T-helper 2 cell treated with Interferon-gamma antibody and Interleukin-4, amounts not matched to agents 5 μg/mL and 100 μg/mL, for 36 hours (primary cell): ENCODE results near the gene LRRC58.

Source experiments
- DNase-seq: peaks from one replicate; pipeline ENCODE4 v3.0.0; 2021; ENCODE audit warnings: low spot score
- H3K27ac Mint-ChIP-seq: one replicate; pipeline ENCODE4 v1.8.0; 2021; ENCODE audit warnings: mild to moderate bottlenecking, mixed read lengths
- H3K27me3 Mint-ChIP-seq: one replicate; pipeline ENCODE4 v1.8.0; 2021; ENCODE audit warnings: low read depth, mixed read lengths
- H3K36me3 Mint-ChIP-seq: one replicate; pipeline ENCODE4 v1.8.0; 2021; ENCODE audit warnings: low read depth, mixed read lengths
- H3K4me1 Mint-ChIP-seq: one replicate; pipeline ENCODE4 v1.8.0; 2021; ENCODE audit warnings: low read depth, mixed read lengths
- H3K4me3 Mint-ChIP-seq: one replicate; pipeline ENCODE4 v1.8.0; 2022; ENCODE audit warnings: mild to moderate bottlenecking, moderate library complexity, mixed read lengths
- H3K9me3 Mint-ChIP-seq: one replicate; pipeline ENCODE4 v1.8.0; 2021; ENCODE audit warnings: mixed read lengths

Gene LRRC58

GRCh38 chr3:120281261-120281660 lies 67.9 kb downstream of the LRRC58 start:
- no peak overlapping the region for H3K27ac Mint-ChIP-seq
- no peaks in the 10 kb centered on the region for H3K36me3 Mint-ChIP-seq
- no peaks in the 10 kb centered on the region for H3K9me3 Mint-ChIP-seq
- H3K27me3 Mint-ChIP-seq: peaks cover 69% of the 10 kb centered on the region
- no peak for DNase-seq
- no peaks in the 10 kb centered on the region for H3K4me1 Mint-ChIP-seq
- H3K4me3 Mint-ChIP-seq: no peak overlapping the region

GRCh38 chr3:120280566-120280965 lies 68.6 kb downstream of the LRRC58 start:
- Mint-ChIP-seq H3K27me3 (peaks cover 62% of the 10 kb centered on the region), H3K36me3 (no peaks in the 10 kb centered on the region), H3K9me3 (no peaks in the 10 kb centered on the region), H3K4me3 (no peak overlapping the region), H3K4me1 (no peaks in the 10 kb centered on the region), H3K27ac (no peak overlapping the region)
- no peak for DNase-seq

GRCh38 chr3:120280026-120280425 lies 69.1 kb downstream of the LRRC58 start:
- Mint-ChIP-seq H3K36me3 (no peaks in the 10 kb centered on the region), H3K27ac (no peak overlapping the region), H3K27me3 (peaks cover 60% of the 10 kb centered on the region), H3K4me1 (no peaks in the 10 kb centered on the region), H3K4me3 (no peak overlapping the region), H3K9me3 (no peaks in the 10 kb centered on the region)
- DNase-seq: no peak

GRCh38 chr3:120276767-120277166 lies 72.4 kb downstream of the LRRC58 start:
- H3K27me3 Mint-ChIP-seq: peaks cover 35% of the 10 kb centered on the region
- H3K4me3 Mint-ChIP-seq: no peak overlapping the region

GRCh38 chr3:120275618-120276017 lies 73.5 kb downstream of the LRRC58 start:
- DNase-seq: no peak
- no peaks in the 10 kb centered on the region for H3K9me3 Mint-ChIP-seq
- H3K27me3 Mint-ChIP-seq: peaks cover 28% of the 10 kb centered on the region
- H3K4me1 Mint-ChIP-seq: no peaks in the 10 kb centered on the region
- no peak overlapping the region for H3K4me3 Mint-ChIP-seq
- no peak overlapping the region for H3K27ac Mint-ChIP-seq
- H3K36me3 Mint-ChIP-seq: no peaks in the 10 kb centered on the region

More at GRCh38 chr3:120276767-120277166, 72.4 kb downstream of the LRRC58 start:
- Mint-ChIP-seq H3K36me3 (no peaks in the 10 kb centered on the region), H3K27ac (no peak overlapping the region), H3K9me3 (no peaks in the 10 kb centered on the region), H3K4me1 (no peaks in the 10 kb centered on the region)
- DNase-seq: no peak

GRCh38 chr3:120274739-120275167 lies 74.4 kb downstream of the LRRC58 start:
- H3K4me1 Mint-ChIP-seq: no peaks in the 10 kb centered on the region
- H3K4me3 Mint-ChIP-seq: no peak overlapping the region
- no peaks in the 10 kb centered on the region for H3K36me3 Mint-ChIP-seq
- no peak overlapping the region for H3K27ac Mint-ChIP-seq
- H3K9me3 Mint-ChIP-seq: no peaks in the 10 kb centered on the region
- H3K27me3 Mint-ChIP-seq: peaks cover 29% of the 10 kb centered on the region
- no peak for DNase-seq
